ENCODE data around the gene RXRA. TPM values are rescaled to one million over a fixed set of nuclear protein-coding genes. Genes with fewer than 3 reads are reported as not detected.
"Not testable (repeated sequence)": the region's sequence is repeated elsewhere in the genome, so short reads cannot be mapped to it uniquely, and the experiment has no call there.

RXRA gene
- total RNA-seq, 4 donors from 2014 or later = 27.3 to 70.5 (median 58.6) TPM

DNA sequence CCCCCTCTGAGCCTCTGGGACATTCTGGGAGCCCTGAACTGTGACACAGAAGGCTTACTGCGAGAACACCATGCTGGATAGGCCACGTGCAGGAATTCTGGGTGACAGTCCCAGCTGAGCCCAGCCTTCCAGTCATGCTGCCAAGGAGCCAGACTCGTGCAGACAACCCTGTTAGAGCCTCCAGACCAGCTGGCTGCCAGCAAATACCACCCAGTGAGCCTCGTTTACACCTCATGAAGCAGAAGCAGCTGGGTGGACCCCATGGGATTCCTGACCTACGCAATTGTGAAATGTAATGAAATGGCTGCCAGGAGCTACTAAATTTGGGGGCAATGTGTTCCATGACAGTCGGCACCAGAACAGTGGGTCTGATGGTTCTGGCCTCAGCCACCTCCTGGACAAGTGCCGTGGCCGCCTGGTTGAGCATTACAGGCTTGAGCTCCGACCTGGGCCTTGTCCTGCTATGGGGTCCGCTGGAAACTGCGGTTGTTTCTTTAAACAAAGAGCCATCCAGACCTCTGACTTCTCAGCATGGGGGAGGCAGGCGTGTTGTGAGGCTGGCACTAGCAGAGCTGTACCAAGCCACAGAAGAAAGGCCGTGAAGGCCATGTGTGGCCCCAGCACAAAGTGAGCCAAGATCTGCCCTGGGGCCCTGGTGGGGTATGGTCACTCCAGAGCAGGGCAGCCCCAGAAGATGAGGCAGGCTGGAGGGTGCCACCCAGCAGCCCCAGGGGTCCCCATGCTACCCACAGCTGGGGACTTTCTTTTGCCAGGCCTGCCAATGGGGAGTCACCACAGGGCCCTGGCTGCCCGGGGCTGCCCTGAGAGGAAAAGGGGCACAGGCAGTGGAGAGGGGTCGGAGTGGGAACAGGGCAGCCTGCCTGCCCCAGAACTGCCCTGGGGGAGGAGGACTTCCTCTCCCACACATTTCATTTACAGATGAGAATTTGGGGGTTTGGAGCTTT is 19.3 kb upstream of the RXRA start:
- no peak overlapping the region for H3K27ac ChIP-seq
- H3K4me3 ChIP-seq = no peak overlapping the region
- TF ChIP-seq, protein P1, sequence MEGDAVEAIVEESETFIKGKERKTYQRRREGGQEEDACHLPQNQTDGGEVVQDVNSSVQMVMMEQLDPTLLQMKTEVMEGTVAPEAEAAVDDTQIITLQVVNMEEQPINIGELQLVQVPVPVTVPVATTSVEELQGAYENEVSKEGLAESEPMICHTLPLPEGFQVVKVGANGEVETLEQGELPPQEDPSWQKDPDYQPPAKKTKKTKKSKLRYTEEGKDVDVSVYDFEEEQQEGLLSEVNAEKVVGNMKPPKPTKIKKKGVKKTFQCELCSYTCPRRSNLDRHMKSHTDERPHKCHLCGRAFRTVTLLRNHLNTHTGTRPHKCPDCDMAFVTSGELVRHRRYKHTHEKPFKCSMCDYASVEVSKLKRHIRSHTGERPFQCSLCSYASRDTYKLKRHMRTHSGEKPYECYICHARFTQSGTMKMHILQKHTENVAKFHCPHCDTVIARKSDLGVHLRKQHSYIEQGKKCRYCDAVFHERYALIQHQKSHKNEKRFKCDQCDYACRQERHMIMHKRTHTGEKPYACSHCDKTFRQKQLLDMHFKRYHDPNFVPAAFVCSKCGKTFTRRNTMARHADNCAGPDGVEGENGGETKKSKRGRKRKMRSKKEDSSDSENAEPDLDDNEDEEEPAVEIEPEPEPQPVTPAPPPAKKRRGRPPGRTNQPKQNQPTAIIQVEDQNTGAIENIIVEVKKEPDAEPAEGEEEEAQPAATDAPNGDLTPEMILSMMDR (IDR thresholded peaks at IDR 0.05) = no peak
- TF ChIP-seq POLR2AphosphoS5 (IDR thresholded peaks at IDR 0.05) (no peak), EP300 (IDR thresholded peaks at IDR 0.05; ENCODE audit: low read depth) (no peak), POLR2A (IDR thresholded peaks at IDR 0.05) (no peak)
- H3K36me3 ChIP-seq = no peaks in the 10 kb centered on the region
- no peaks in the 10 kb centered on the region for H3K27me3 ChIP-seq
- 89 to 92% methylated on average over 5 to 14 of the region's 15 CpGs for WGBS, 2 donors (ENCODE audit: low coverage in 1 of 2)
- no peak for DNase-seq
- H3K4me1 ChIP-seq = no peaks in the 10 kb centered on the region
- H3K9me3 ChIP-seq = no peaks in the 10 kb centered on the region
- in situ Hi-C loops (cut with MboI; ENCODE audit: low pct_ligation_motif_present in 1 of 4, low pct_unique_long_range_greater_than_20kb in 1 of 4, low sequenced_read_pairs in 3 of 4) (loop anchor here in 2 of 4 donors (25.0 kb wide), 1 partner anchor 120 kb away; no protein-coding TSS in a partner anchor), intact Hi-C loops (cut with DNase I; ENCODE audit: low total_unique reads) (no loop called here)

DNA sequence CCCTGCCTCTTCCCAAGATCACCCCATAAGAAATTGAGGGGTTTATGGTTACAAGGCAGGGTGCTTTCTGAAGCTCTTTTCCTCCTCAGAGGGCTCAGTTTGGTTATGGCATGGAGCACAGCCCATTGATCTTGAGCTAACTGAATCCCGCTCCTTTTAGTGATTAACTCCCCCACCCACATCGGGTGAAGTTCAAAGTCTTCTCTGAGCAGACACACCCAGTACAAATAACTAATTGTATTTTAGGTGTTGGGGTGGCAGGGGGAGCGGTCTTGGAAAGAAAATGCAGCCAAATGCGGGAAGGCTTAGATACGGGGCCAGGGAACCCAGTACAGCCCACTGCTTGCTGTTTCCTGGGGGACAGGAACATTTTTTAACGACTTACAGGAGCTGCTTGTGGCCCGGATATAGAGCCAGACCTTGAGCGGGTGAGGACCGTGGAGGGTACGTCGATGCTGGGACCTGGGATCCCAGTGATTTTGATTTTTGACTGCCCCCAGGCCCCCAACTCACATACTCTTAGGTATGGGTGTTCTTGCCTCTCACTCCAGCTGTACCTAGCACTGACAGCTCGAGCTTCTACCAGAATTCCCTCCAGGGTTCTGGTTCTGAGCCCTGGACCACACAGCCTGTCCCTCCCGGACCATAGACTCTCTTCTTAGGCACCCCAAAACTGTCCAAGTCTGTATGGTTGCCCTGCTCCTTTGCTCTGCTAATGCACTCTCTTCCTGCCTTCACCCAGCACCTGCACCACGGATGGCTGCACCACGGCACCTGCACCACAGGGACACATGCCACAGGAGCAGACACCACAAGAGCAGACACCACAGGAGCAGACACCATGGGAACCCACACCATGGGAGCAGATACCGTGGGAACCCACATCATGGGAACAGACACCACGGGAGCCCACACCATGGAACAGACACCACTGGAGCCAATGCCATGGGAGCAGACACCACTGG is 18.3 kb upstream of the RXRA start:
- intact Hi-C loops (cut with DNase I; ENCODE audit: low total_unique reads) = no loop called here

DNA sequence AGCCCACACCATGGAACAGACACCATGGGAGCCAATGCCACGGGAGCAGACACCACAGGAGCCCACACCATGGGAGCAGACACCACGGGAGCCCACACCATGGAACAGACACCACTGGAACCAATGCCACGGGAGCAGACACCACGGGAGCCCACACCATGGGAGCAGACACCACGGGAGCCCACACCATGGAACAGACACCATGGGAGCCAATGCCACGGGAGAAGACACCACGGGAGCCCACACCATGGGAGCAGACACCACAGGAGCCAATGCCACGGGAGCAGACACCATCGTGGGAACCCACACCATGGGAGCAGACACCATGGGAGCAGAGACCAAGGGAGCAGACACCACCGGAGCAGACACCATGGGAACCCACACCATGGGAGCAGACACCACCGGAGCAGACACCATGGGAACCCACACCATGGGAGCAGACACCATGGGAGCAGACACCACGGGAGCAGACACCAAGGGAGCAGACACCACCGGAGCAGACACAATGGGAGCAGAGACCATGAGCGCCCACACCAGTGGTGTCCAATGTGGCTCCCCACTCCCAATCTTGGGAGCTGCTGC is 17.5 kb upstream of the RXRA start:
- H3K27me3 ChIP-seq; intact Hi-C loops (cut with DNase I; ENCODE audit: low total_unique reads); H3K4me3 ChIP-seq; H3K4me1 ChIP-seq; H3K9me3 ChIP-seq; H3K36me3 ChIP-seq; H3K27ac ChIP-seq; DNase-seq: not testable (repeated sequence)
- WGBS, 2 donors (ENCODE audit: low coverage in 1 of 2) = 87% methylated on average over 9 of the region's 14 CpGs; no CpG with 5 or more reads in 1 of the 2 donors
- in situ Hi-C loops (cut with MboI; ENCODE audit: low pct_ligation_motif_present in 1 of 4, low pct_unique_long_range_greater_than_20kb in 1 of 4, low sequenced_read_pairs in 3 of 4) = loop anchor here in 2 of 4 donors (25.0 kb wide), 1 partner anchor 121 kb away; no protein-coding TSS in a partner anchor

More for the DNA sequence above, 18.3 kb upstream of the RXRA start:
- TF ChIP-seq, protein P1 (IDR thresholded peaks at IDR 0.05) = no peak
- TF ChIP-seq EP300 (IDR thresholded peaks at IDR 0.05; ENCODE audit: low read depth) (no peak), POLR2AphosphoS5 (IDR thresholded peaks at IDR 0.05) (no peak), POLR2A (IDR thresholded peaks at IDR 0.05) (no peak)
- no peaks in the 10 kb centered on the region for H3K9me3 ChIP-seq
- no peak overlapping the region for H3K27ac ChIP-seq
- 60 to 68% methylated on average over 2 to 17 of the region's 17 CpGs for WGBS, 2 donors (ENCODE audit: low coverage in 1 of 2)
- H3K36me3 ChIP-seq = no peaks in the 10 kb centered on the region
- H3K4me1 ChIP-seq = no peaks in the 10 kb centered on the region
- no peak for DNase-seq
- in situ Hi-C loops (cut with MboI; ENCODE audit: low pct_ligation_motif_present in 1 of 4, low pct_unique_long_range_greater_than_20kb in 1 of 4, low sequenced_read_pairs in 3 of 4) = loop anchor here in 2 of 4 donors (25.0 kb wide), 1 partner anchor 121 kb away; no protein-coding TSS in a partner anchor
- no peak overlapping the region for H3K4me3 ChIP-seq
- no peaks in the 10 kb centered on the region for H3K27me3 ChIP-seq

DNA sequence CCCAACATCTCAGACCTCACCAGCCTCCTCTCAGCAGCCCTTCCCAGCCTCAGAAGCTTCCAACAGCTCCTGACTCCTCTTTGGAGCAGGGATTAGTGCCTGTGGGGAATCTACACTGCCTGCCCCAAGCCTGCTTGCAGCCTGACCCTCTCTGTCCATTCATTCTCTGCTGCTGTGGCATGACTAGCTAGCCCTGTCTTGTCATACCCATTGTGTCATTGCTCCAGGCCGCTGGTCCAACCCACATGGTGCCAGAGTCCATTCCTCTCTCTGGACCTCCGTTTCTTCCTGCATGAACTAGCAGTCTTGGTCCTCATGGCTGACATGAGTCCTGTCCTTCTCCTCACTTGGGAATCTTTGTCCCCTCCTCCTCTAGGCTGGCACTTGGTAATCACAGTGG is 12.8 kb upstream of the RXRA start:
- no peaks in the 10 kb centered on the region for H3K36me3 ChIP-seq
- TF ChIP-seq EP300 (IDR thresholded peaks at IDR 0.05; ENCODE audit: low read depth) (no peak), POLR2AphosphoS5 (IDR thresholded peaks at IDR 0.05) (no peak), POLR2A (IDR thresholded peaks at IDR 0.05) (no peak)
- TF ChIP-seq, protein P1 (IDR thresholded peaks at IDR 0.05) = no peak
- H3K9me3 ChIP-seq = no peaks in the 10 kb centered on the region
- H3K27me3 ChIP-seq = no peaks in the 10 kb centered on the region
- H3K27ac ChIP-seq = no peak overlapping the region
- no peak for DNase-seq
- H3K4me1 ChIP-seq = peaks cover 0 to 18% (median 9%) of the 10 kb centered on the region in 4 donors
- no peak overlapping the region for H3K4me3 ChIP-seq
- 77 to 80% methylated on average over 2 of the region's 2 CpGs for WGBS, 2 donors (ENCODE audit: low coverage in 1 of 2)
- in situ Hi-C loops (cut with MboI; ENCODE audit: low pct_ligation_motif_present in 1 of 4, low pct_unique_long_range_greater_than_20kb in 1 of 4, low sequenced_read_pairs in 3 of 4) = loop anchor here in 2 of 4 donors (25.0 kb wide), 1 partner anchor 126 kb away; no protein-coding TSS in a partner anchor
- intact Hi-C loops (cut with DNase I; ENCODE audit: low total_unique reads) = no loop called here

Data from transverse colon (tissue), 4 donors.